ENCODE measurements around the gene CPA4.
"Not testable (repeated sequence)": the region's sequence is repeated elsewhere in the genome, so short reads cannot be mapped to it uniquely, and the experiment has no call there.

The CPA4 gene

DNA sequence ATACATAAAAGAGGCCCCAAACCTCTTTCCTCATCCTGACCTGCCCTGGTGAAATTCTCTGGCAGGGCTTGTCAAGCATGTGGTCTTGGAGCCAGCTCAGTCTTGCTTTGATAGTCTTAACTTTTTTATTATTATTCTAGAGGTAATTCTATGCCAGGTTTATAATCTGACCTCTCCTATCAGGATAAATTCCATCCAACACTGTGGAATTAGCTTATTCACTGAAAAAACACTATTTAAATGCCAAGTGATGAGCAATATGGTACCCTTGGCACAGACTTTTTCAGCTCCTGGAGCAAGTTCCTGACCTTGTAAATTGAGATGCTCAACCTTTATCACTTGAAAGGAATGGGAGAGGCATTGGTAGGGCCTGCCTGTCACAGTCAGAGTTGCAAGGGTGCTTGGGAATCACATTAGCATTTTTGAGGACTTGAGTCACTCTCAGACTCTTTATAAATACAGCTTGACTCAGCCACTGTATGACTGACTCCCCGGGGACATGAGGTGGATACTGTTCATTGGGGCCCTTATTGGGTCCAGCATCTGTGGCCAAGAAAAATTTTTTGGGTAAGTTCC lies at the start of gene CPA4:
TSS of gene CPA4 (plus strand) at position 480 of the 576 bp plus-strand sequence. CDS start at position 500, 20 bp downstream.
- H3K4me1 ChIP-seq (ENCODE audit: control insufficient read depth in 1 of 2, insufficient read depth in 2 of 2, low read length in 2 of 2): no peaks in the 10 kb centered on the region
- H3K9ac ChIP-seq (ENCODE audit: low read depth in 1 of 2, low read length in 2 of 2): no peak within 1 kb of the TSS
- no peak within 1 kb of the TSS for H3K27ac ChIP-seq (ENCODE audit: low read depth, low read length)
- no peaks in the 10 kb centered on the region for H3K27me3 ChIP-seq (ENCODE audit: control insufficient read depth in 1 of 2, insufficient read depth in 2 of 2, low read length in 2 of 2)
- no peaks in the 10 kb centered on the region for H3K9me3 ChIP-seq (ENCODE audit: control insufficient read depth in 1 of 2, low read length in 2 of 2)
- no peaks in the 10 kb centered on the region for H3K36me3 ChIP-seq (ENCODE audit: control insufficient read depth in 1 of 2, insufficient read depth in 2 of 2, low read length in 2 of 2)
- no peak within 1 kb of the TSS for H3K4me3 ChIP-seq (ENCODE audit: low read depth in 1 of 2, low read length in 2 of 2)

DNA sequence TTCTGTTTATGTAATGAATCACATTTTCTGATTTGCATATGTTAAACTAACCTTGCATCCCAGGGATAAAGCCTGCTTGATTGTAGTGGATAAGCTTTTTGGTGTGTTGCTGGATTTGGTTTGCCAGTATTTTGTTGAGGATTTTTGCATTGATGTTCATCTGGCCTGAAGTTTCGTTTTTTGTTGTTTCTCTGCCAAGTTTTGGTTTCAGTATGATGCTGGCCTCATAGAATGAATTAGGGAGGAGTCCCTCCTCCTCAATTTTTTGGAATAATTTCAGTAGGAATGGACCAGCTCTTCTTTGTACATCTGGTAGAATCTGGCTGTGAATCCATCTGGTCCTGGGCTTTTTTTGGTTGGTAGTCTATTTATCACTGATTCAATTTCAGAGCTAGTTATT lies 49.5 kb upstream of the CPA4 start:
- H3K4me1 ChIP-seq (ENCODE audit: control insufficient read depth in 1 of 2, insufficient read depth in 2 of 2, low read length in 2 of 2); H3K27ac ChIP-seq (ENCODE audit: low read depth, low read length); H3K27me3 ChIP-seq (ENCODE audit: control insufficient read depth in 1 of 2, insufficient read depth in 2 of 2, low read length in 2 of 2); H3K9me3 ChIP-seq (ENCODE audit: control insufficient read depth in 1 of 2, low read length in 2 of 2); H3K9ac ChIP-seq (ENCODE audit: low read depth in 1 of 2, low read length in 2 of 2); H3K4me3 ChIP-seq (ENCODE audit: low read depth in 1 of 2, low read length in 2 of 2); H3K36me3 ChIP-seq (ENCODE audit: control insufficient read depth in 1 of 2, insufficient read depth in 2 of 2, low read length in 2 of 2): not testable (repeated sequence)

- not testable (repeated sequence) for H3K9ac ChIP-seq (ENCODE audit: low read depth in 1 of 2, low read length in 2 of 2); H3K9me3 ChIP-seq (ENCODE audit: control insufficient read depth in 1 of 2, low read length in 2 of 2); H3K36me3 ChIP-seq (ENCODE audit: control insufficient read depth in 1 of 2, insufficient read depth in 2 of 2, low read length in 2 of 2); H3K4me1 ChIP-seq (ENCODE audit: control insufficient read depth in 1 of 2, insufficient read depth in 2 of 2, low read length in 2 of 2); H3K27me3 ChIP-seq (ENCODE audit: control insufficient read depth in 1 of 2, insufficient read depth in 2 of 2, low read length in 2 of 2); H3K27ac ChIP-seq (ENCODE audit: low read depth, low read length); H3K4me3 ChIP-seq (ENCODE audit: low read depth in 1 of 2, low read length in 2 of 2)
Measured at GRCh38 chr7:130246491-130246890, 46.5 kb upstream of the CPA4 start.

DNA sequence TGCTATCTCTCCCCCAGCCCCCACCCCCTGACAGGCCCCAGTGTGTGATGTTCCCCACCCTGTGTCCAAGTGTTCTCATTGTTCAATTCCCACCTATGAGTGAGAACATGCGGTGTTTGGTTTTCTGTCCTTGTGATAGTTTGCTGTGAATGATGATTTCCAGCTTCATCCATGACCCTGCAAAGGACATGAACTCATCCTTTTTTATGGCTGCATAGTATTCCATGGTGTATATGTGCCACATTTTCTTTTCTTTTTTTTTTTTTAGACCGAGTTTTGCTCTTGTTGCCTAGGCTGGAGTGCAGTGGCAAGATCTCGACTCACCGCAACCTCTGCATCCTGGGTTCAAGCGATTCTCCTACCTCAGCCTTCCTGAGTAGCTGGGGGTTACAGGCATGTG lies 44.1 kb upstream of the CPA4 start:
- H3K9ac ChIP-seq (ENCODE audit: low read depth in 1 of 2, low read length in 2 of 2); H3K4me1 ChIP-seq (ENCODE audit: control insufficient read depth in 1 of 2, insufficient read depth in 2 of 2, low read length in 2 of 2); H3K4me3 ChIP-seq (ENCODE audit: low read depth in 1 of 2, low read length in 2 of 2); H3K27me3 ChIP-seq (ENCODE audit: control insufficient read depth in 1 of 2, insufficient read depth in 2 of 2, low read length in 2 of 2); H3K9me3 ChIP-seq (ENCODE audit: control insufficient read depth in 1 of 2, low read length in 2 of 2); H3K27ac ChIP-seq (ENCODE audit: low read depth, low read length); H3K36me3 ChIP-seq (ENCODE audit: control insufficient read depth in 1 of 2, insufficient read depth in 2 of 2, low read length in 2 of 2): not testable (repeated sequence)

DNA sequence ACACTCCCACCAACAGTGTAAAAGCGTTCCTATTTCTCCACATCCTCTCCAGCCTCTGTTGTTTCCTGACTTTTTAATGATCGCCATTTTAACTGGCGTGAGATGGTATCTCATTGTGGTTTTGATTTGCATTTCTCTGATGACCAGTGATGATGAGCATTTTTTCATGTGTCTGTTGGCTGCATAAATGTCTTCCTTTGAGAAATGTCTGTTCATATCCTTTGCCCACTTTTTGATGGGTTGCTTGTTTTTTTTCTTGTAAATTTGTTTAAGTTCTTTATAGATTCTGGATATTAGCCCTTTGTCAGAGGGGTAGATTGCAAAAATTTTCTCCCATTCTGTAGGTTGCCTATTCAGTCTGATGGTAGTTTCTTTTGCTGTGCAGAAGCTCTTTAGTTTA lies 43.3 kb upstream of the CPA4 start:
- H3K36me3 ChIP-seq (ENCODE audit: control insufficient read depth in 1 of 2, insufficient read depth in 2 of 2, low read length in 2 of 2); H3K9me3 ChIP-seq (ENCODE audit: control insufficient read depth in 1 of 2, low read length in 2 of 2); H3K4me3 ChIP-seq (ENCODE audit: low read depth in 1 of 2, low read length in 2 of 2); H3K27me3 ChIP-seq (ENCODE audit: control insufficient read depth in 1 of 2, insufficient read depth in 2 of 2, low read length in 2 of 2); H3K9ac ChIP-seq (ENCODE audit: low read depth in 1 of 2, low read length in 2 of 2); H3K4me1 ChIP-seq (ENCODE audit: control insufficient read depth in 1 of 2, insufficient read depth in 2 of 2, low read length in 2 of 2); H3K27ac ChIP-seq (ENCODE audit: low read depth, low read length): not testable (repeated sequence)

DNA sequence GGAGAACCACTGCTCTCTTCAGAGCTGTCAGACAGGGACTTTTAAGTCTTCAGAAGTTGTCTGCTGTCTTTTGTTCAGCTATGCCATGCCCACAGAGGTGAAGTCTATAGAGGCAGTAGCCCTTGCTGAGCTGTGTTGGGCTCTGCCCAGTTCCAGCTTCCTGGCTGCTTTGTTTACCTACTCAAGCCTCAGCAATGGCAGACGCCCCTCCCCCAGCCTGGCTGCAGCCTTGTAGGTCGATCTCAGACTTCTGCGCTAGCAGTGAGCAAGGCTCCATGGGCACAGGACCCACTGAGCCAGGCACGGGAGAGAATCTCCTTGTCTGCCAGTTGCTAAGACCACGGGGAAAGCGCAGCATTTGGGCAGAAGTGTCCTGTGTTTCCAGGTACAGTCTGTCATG lies 38.4 kb upstream of the CPA4 start:
- no peak overlapping the region for H3K4me3 ChIP-seq (ENCODE audit: low read depth in 1 of 2, low read length in 2 of 2)
- no peaks in the 10 kb centered on the region for H3K4me1 ChIP-seq (ENCODE audit: control insufficient read depth in 1 of 2, insufficient read depth in 2 of 2, low read length in 2 of 2)
- no peaks in the 10 kb centered on the region for H3K27me3 ChIP-seq (ENCODE audit: control insufficient read depth in 1 of 2, insufficient read depth in 2 of 2, low read length in 2 of 2)
- H3K27ac ChIP-seq (ENCODE audit: low read depth, low read length): no peak overlapping the region
- H3K9me3 ChIP-seq (ENCODE audit: control insufficient read depth in 1 of 2, low read length in 2 of 2): peaks cover 11% of the 10 kb centered on the region in 2 donors
- H3K36me3 ChIP-seq (ENCODE audit: control insufficient read depth in 1 of 2, insufficient read depth in 2 of 2, low read length in 2 of 2): no peaks in the 10 kb centered on the region
- no peak overlapping the region for H3K9ac ChIP-seq (ENCODE audit: low read depth in 1 of 2, low read length in 2 of 2)

- no peaks in the 10 kb centered on the region for H3K4me1 ChIP-seq (ENCODE audit: control insufficient read depth in 1 of 2, insufficient read depth in 2 of 2, low read length in 2 of 2)
- no peak overlapping the region for H3K4me3 ChIP-seq (ENCODE audit: low read depth in 1 of 2, low read length in 2 of 2)
- H3K27ac ChIP-seq (ENCODE audit: low read depth, low read length): no peak overlapping the region
- H3K9me3 ChIP-seq (ENCODE audit: control insufficient read depth in 1 of 2, low read length in 2 of 2): peaks cover 17 to 20% of the 10 kb centered on the region in 2 donors
- H3K9ac ChIP-seq (ENCODE audit: low read depth in 1 of 2, low read length in 2 of 2): no peak overlapping the region
- no peaks in the 10 kb centered on the region for H3K36me3 ChIP-seq (ENCODE audit: control insufficient read depth in 1 of 2, insufficient read depth in 2 of 2, low read length in 2 of 2)
- no peaks in the 10 kb centered on the region for H3K27me3 ChIP-seq (ENCODE audit: control insufficient read depth in 1 of 2, insufficient read depth in 2 of 2, low read length in 2 of 2)
Measured at GRCh38 chr7:130256704-130257103, 36.3 kb upstream of the CPA4 start.

GRCh38 chr7:130258494-130259078 lies 34.4 kb upstream of the CPA4 start:
- H3K4me1 ChIP-seq (ENCODE audit: control insufficient read depth in 1 of 2, insufficient read depth in 2 of 2, low read length in 2 of 2): no peaks in the 10 kb centered on the region
- H3K4me3 ChIP-seq (ENCODE audit: low read depth in 1 of 2, low read length in 2 of 2): no peak overlapping the region

DNA sequence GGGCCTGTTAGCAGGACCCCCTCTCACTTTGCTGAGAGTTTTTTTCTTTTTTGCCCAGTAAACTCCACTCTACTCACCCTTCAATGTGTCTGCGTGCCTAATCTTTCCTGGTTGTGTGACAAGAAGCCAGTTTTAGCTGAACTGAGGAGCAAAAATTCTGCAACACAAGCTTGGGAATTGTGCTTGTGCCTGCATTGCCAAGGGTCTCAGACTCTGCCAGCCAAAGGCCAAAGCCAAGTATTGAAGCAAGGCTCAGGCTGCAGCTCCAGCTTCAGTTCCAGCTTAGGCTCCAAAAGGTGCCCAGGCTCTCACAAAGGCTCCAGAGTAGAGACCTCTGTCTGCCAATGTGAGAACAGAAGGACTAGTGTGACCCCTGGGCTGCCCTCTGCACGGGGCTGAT lies 30.5 kb upstream of the CPA4 start:
- Histone ChIP-seq H3K9me3 (ENCODE audit: control insufficient read depth in 1 of 2, low read length in 2 of 2) (peaks cover 14 to 20% of the 10 kb centered on the region in 2 donors), H3K9ac (ENCODE audit: low read depth in 1 of 2, low read length in 2 of 2) (no peak overlapping the region), H3K4me1 (ENCODE audit: control insufficient read depth in 1 of 2, insufficient read depth in 2 of 2, low read length in 2 of 2) (peaks cover 9 to 20% of the 10 kb centered on the region in 2 donors), H3K36me3 (ENCODE audit: control insufficient read depth in 1 of 2, insufficient read depth in 2 of 2, low read length in 2 of 2) (no peaks in the 10 kb centered on the region), H3K27me3 (ENCODE audit: control insufficient read depth in 1 of 2, insufficient read depth in 2 of 2, low read length in 2 of 2) (no peaks in the 10 kb centered on the region), H3K4me3 (ENCODE audit: low read depth in 1 of 2, low read length in 2 of 2) (no peak overlapping the region), H3K27ac (ENCODE audit: low read depth, low read length) (no peak overlapping the region)

More at GRCh38 chr7:130258494-130259078, 34.4 kb upstream of the CPA4 start:
- H3K9me3 ChIP-seq (ENCODE audit: control insufficient read depth in 1 of 2, low read length in 2 of 2): peaks cover 17 to 20% of the 10 kb centered on the region in 2 donors
- no peaks in the 10 kb centered on the region for H3K36me3 ChIP-seq (ENCODE audit: control insufficient read depth in 1 of 2, insufficient read depth in 2 of 2, low read length in 2 of 2)
- no peak overlapping the region for H3K27ac ChIP-seq (ENCODE audit: low read depth, low read length)
- no peaks in the 10 kb centered on the region for H3K27me3 ChIP-seq (ENCODE audit: control insufficient read depth in 1 of 2, insufficient read depth in 2 of 2, low read length in 2 of 2)
- no peak overlapping the region for H3K9ac ChIP-seq (ENCODE audit: low read depth in 1 of 2, low read length in 2 of 2)

DNA sequence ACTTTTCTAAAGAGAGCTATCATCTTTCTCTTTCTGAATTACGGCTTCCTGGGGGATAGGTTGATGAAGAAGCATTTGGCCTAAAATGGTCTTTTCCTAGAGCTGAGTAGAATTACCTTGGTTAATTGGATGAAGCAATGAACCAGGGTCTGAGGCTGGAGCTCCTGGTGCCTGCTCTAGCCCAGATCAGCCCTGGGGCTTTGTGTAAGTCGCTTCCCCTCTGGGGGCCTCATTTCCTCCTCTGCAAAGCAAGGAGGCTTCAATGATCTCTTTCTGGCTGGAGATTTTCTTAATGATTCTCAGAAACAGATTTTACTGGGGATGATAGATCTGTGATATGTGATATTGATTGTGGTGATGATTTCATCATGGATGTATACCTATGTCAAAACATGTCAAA lies 29.8 kb upstream of the CPA4 start:
- H3K4me3 ChIP-seq (ENCODE audit: low read depth in 1 of 2, low read length in 2 of 2): no peak overlapping the region
- no peaks in the 10 kb centered on the region for H3K27me3 ChIP-seq (ENCODE audit: control insufficient read depth in 1 of 2, insufficient read depth in 2 of 2, low read length in 2 of 2)
- H3K27ac ChIP-seq (ENCODE audit: low read depth, low read length): no peak overlapping the region
- H3K36me3 ChIP-seq (ENCODE audit: control insufficient read depth in 1 of 2, insufficient read depth in 2 of 2, low read length in 2 of 2): no peaks in the 10 kb centered on the region
- H3K9me3 ChIP-seq (ENCODE audit: control insufficient read depth in 1 of 2, low read length in 2 of 2): peaks cover 11 to 16% of the 10 kb centered on the region in 2 donors
- H3K9ac ChIP-seq (ENCODE audit: low read depth in 1 of 2, low read length in 2 of 2): no peak overlapping the region
- H3K4me1 ChIP-seq (ENCODE audit: control insufficient read depth in 1 of 2, insufficient read depth in 2 of 2, low read length in 2 of 2): peaks cover 11 to 26% of the 10 kb centered on the region in 2 donors

Measured in duodenal mucosa (tissue), 2 donors.